Fibroblast of lung (primary cell): Measurements from ENCODE around the gene ACTRT2.

Experiments
- EZH2 ChIP-seq: IDR thresholded peaks from 2 replicates; pipeline ENCODE4 v1.5.1; 2012; ENCODE audit warnings: low read length, control low read depth, mild to moderate bottlenecking; ENCODE audit errors: missing control alignments
- TF ChIP-seq, protein P1 (sequence below), 2 donors: IDR thresholded peaks in 1 of 2; conservative IDR thresholded peaks in 1 of 2; 1 replicate in 1 of 2; 2 replicates in 1 of 2; pipeline ENCODE4 v1.5.1; 2011 to 2012; ENCODE audit warnings: low read length in 2 of 2, control low read depth in 1 of 2, inconsistent platforms in 1 of 2, low read depth in 1 of 2, mild to moderate bottlenecking in 1 of 2

DNA sequence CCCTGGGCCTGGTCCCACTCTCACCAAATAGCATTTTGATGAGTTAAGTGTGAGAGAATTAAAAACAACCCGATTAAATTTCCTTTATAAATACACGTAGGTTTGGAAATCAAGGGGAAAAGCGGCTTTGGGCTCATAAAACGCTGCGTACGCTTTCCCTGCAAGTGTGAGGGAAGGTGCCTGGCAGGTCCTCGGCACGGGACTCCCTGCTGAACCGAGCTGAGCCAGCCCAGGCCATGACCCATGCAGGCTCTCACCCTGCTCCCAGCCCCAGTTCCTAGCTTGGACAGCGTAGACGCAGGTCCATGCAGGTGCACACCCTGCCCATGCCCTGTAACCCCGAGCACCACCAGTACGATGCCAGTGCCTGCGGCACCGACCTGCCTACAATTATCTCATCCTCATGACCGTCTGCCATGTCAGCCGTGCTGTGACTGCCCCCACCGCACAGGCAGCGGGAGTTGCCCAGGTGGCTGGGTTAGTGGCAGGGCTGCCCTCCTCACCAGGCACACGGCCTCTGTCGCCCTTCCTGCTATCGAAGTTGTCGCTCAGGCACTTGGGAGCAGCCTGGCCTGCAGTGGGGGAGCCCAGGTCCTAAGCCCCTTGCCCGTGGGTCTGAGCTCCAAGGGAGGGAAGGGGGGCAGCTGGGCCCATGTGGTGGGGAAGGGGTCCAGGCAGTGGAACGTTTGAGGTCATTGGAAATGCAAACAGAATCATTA, 41.0 kb upstream of the ACTRT2 start:
- TF ChIP-seq, protein P1, sequence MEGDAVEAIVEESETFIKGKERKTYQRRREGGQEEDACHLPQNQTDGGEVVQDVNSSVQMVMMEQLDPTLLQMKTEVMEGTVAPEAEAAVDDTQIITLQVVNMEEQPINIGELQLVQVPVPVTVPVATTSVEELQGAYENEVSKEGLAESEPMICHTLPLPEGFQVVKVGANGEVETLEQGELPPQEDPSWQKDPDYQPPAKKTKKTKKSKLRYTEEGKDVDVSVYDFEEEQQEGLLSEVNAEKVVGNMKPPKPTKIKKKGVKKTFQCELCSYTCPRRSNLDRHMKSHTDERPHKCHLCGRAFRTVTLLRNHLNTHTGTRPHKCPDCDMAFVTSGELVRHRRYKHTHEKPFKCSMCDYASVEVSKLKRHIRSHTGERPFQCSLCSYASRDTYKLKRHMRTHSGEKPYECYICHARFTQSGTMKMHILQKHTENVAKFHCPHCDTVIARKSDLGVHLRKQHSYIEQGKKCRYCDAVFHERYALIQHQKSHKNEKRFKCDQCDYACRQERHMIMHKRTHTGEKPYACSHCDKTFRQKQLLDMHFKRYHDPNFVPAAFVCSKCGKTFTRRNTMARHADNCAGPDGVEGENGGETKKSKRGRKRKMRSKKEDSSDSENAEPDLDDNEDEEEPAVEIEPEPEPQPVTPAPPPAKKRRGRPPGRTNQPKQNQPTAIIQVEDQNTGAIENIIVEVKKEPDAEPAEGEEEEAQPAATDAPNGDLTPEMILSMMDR (conservative IDR thresholded peaks at IDR 0.05 in 1 of 2, IDR thresholded peaks at IDR 0.05 in 1 of 2; ENCODE audit: low read depth in 1 of 2, low read length in 2 of 2), result no peak
- TF ChIP-seq EZH2, result no peak
